Body of pancreas (tissue), 4 donors: ENCODE measurements around the gene APLF. TPM values are rescaled to one million over a fixed set of nuclear protein-coding genes. Genes with fewer than 3 reads are reported as not detected.
A peak's percentile ranks its signal among the peaks of the same experiment; 100 is the strongest.

ENCODE experiments used
- ATAC-seq: fragments of 150-250 bp; one replicate; pipeline ENCODE4 v1.9.1; 2016
- DNase-seq, 4 donors: peaks; one replicate each; pipeline ENCODE4 v3.0.0-alpha.2; 2019
- H3K27ac ChIP-seq, 4 donors: fragments of 200-600 bp; sonication (generic); 1 replicate in 3 of 4; 2 replicates in 1 of 4; pipeline versions ENCODE4 v1.5.1 to v1.6.1; 2016 to 2019; ENCODE audit warnings: mild to moderate bottlenecking in 1 of 4, mixed read lengths in 1 of 4, moderate library complexity in 1 of 4
- H3K27me3 ChIP-seq, 2 donors: fragments of 200-600 bp; sonication (generic); one replicate each; pipeline ENCODE4 v1.6.0; 2016; ENCODE audit warnings: mild to moderate bottlenecking in 1 of 2
- H3K36me3 ChIP-seq, 2 donors: fragments of 200-600 bp; sonication (generic); replicated peaks in 1 of 2; 2 replicates each; pipeline ENCODE4 v1.5.1; 2016; ENCODE audit warnings: low read depth in 2 of 2; ENCODE audit not compliant: insufficient read depth in 1 of 2
- H3K4me1 ChIP-seq: fragments of 200-600 bp; sonication (generic); one replicate; pipeline ENCODE4 v1.6.0; 2016
- H3K4me3 ChIP-seq, 2 donors: fragments of 200-600 bp; sonication (generic); 1 replicate in 1 of 2; 2 replicates in 1 of 2; pipeline ENCODE4 v1.5.1; 2016 to 2019
- H3K9me3 ChIP-seq, 3 donors: fragments of 200-600 bp; sonication (generic); 1 replicate in 2 of 3; 2 replicates in 1 of 3; pipeline ENCODE4 v1.5.1; 2016
- POLR2A ChIP-seq, 3 donors: fragments of 450-650 bp; IDR thresholded peaks; one replicate each; pipeline ENCODE4 v1.6.1; 2016; ENCODE audit warnings: antibody characterized with exemption in 3 of 3, mild to moderate bottlenecking in 2 of 3
- WGBS, 2 donors: methylation state at CpG; one replicate each; pipeline ENCODE4 v1.1.5; 2017; 5-methylcytosine and 5-hydroxymethylcytosine counted together
- intact Hi-C: fragments of 100-400 bp; cut with DNase I; formaldehyde crosslinking; loops from one replicate; pipeline ENCODE4 v1.15.1; 2023
- total RNA-seq, 2 donors: library from RNA; depleted of rRNA; stranded (reverse); fragments of >200 nt; gene quantifications; one replicate each; pipeline ENCODE4 v1.1.0, GENCODE V29; 2016
- TF ChIP-seq, protein P1 (sequence below), 7 experiments: fragments of 450-650 bp in 4 of 7; fragments of 200-600 bp in 3 of 7; sonication (generic) in 3 of 7; IDR thresholded peaks; one replicate each; pipeline ENCODE4 v1.5.1; 2016 to 2019; ENCODE audit warnings: antibody characterized with exemption in 7 of 7

APLF gene
- total RNA-seq, 2 donors from 2014 or later, result 3.9 to 4.0 TPM

DNA sequence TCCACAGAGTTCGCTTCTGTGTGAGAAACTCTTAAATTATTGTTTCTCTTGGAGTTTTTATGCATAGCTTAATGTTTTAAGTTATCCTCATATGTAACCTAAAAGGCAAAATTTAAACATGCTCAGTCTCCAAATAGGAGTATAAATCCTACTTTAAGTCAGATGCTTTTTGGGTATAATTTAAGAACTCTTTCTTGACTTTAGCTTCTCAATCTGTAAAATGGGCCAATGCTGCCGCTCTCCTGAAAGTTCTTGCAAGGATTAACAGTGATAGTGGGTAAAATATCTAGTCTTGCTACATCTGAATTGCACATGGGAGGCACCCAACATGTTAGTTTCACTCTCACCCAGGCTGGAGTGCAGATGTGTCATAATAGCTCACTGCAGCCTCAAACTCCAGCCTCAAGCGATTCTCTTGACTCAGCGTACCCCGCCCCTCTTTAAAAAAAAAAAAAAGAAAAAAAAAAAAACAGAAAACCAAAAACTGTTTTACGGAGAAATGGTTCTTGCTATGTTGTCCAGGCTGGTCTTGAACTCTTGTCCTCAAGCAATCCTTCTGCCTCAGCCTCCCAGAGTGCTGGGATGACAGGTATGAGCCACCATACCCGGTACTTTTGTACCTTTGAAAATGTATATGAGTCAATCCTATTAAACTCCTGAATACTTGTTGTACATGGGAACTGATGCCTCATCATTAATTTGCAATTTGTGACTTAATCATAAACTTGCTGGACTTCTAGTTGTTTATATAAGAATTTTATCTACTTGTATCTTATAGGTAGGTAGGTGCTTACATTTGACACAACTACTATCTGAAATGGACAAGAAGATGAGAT, 2.1 kb upstream of the APLF start:
- H3K36me3 ChIP-seq, result no peaks in the 10 kb centered on the region
- H3K4me1 ChIP-seq, result peaks cover 16% of the 10 kb centered on the region
- intact Hi-C loops, result loop anchor here (10.0 kb wide), 1 partner anchor 460 kb away; no protein-coding TSS in a partner anchor
- TF ChIP-seq, protein P1, sequence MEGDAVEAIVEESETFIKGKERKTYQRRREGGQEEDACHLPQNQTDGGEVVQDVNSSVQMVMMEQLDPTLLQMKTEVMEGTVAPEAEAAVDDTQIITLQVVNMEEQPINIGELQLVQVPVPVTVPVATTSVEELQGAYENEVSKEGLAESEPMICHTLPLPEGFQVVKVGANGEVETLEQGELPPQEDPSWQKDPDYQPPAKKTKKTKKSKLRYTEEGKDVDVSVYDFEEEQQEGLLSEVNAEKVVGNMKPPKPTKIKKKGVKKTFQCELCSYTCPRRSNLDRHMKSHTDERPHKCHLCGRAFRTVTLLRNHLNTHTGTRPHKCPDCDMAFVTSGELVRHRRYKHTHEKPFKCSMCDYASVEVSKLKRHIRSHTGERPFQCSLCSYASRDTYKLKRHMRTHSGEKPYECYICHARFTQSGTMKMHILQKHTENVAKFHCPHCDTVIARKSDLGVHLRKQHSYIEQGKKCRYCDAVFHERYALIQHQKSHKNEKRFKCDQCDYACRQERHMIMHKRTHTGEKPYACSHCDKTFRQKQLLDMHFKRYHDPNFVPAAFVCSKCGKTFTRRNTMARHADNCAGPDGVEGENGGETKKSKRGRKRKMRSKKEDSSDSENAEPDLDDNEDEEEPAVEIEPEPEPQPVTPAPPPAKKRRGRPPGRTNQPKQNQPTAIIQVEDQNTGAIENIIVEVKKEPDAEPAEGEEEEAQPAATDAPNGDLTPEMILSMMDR (IDR thresholded peaks at IDR 0.05), result no peak
- no peak for TF ChIP-seq POLR2A (IDR thresholded peaks at IDR 0.05)
- ATAC-seq (no peak), DNase-seq (no peak)
- H3K27ac ChIP-seq, result no peak overlapping the region
- H3K27me3 ChIP-seq, result no peaks in the 10 kb centered on the region
- 90 to 91% methylated on average over 7 of the region's 7 CpGs for WGBS, 2 donors
- no peaks in the 10 kb centered on the region for H3K9me3 ChIP-seq
- no peak overlapping the region for H3K4me3 ChIP-seq

DNA sequence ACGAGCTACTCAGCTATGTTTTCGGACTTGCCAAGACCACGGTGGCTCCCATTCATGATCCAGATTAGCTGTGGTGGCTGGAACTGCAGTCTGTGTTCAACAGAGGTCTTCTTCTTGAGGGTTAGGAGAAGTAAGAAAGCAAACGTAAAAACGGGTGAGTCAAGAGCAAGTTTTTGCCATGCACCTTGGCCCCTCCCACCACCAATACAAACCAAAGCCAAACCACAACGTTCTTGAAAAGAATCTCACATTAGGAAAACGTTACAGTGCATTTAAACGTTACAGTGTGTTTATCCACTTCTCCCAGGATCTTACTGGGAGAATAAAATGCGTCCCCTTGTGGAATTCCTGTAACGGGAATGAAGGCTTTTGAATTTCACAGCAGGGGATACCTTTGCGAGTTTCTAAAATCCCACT, 1.0 kb upstream of the APLF start:
- Histone ChIP-seq H3K27ac (peak overlapping the region in 3 of 4 donors; percentile 82 to 89 (median 85)), H3K9me3 (no peaks in the 10 kb centered on the region), H3K4me3 (peak overlapping the region; percentile 40 to 90), H3K27me3 (no peaks in the 10 kb centered on the region), H3K4me1 (peaks cover 16% of the 10 kb centered on the region), H3K36me3 (no peaks in the 10 kb centered on the region)
- intact Hi-C loops, result loop anchor here (10.0 kb wide), 1 partner anchor 458 kb away; no protein-coding TSS in a partner anchor
- TF ChIP-seq POLR2A (IDR thresholded peaks at IDR 0.05), result no peak
- TF ChIP-seq, protein P1 (IDR thresholded peaks at IDR 0.05), result peak in 2 of 7 experiments; percentile 10 to 20
- ATAC-seq (no peak), DNase-seq (peak in 2 of 4 donors; percentile 21 to 24)
- WGBS, 2 donors, result 2% methylated on average over 11 of the region's 11 CpGs

DNA sequence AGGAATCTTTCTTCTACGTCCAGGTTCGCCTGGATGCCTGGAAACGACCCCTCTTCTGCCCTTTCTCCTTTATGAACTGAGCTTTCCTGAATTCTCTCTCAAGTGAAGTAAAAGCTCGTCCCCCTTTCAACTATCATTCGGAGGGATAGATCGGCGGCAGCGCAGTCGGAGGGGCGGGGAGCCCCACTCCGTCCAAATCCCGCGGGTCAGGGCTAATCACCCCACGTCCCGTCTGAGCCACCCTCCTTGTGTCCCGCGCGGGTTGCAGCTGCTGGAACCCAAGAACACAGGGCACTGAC, 658 bp upstream of the APLF start:
- ATAC-seq (peak; percentile 7), DNase-seq (no peak)
- H3K4me3 ChIP-seq, result peak overlapping the region; percentile 40 to 90

DNA sequence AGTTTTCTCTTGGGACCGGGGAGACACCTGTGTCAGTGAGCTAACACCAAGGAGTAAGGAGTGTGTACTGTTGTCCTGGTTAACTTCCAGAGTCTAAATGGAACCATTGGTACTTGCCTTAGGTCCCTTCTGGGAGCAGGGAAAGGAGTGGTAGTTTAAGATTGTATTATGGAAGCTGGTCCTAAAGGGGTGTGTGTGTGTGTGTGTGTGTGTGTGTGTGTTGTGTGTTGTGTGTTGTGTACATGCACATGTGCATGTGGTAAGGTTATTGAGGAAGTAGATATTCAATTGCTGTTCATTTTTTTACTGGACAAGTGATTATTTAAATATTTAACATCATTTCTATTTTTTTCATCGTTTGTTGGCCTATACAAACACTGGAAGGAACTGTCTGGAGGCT, 1.4 kb downstream of the APLF start:
- Histone ChIP-seq H3K36me3 (no peaks in the 10 kb centered on the region), H3K4me3 (no peak overlapping the region), H3K27ac (no peak overlapping the region), H3K4me1 (peaks cover 16% of the 10 kb centered on the region), H3K27me3 (no peaks in the 10 kb centered on the region), H3K9me3 (no peaks in the 10 kb centered on the region)
- DNase-seq (no peak), ATAC-seq (no peak)
- intact Hi-C loops, result loop anchor here (10.0 kb wide), 1 partner anchor 456 kb away; no protein-coding TSS in a partner anchor
- WGBS, 2 donors, result 54 to 69% methylated on average over 2 of the region's 2 CpGs
- TF ChIP-seq, protein P1 (IDR thresholded peaks at IDR 0.05), result no peak
- TF ChIP-seq POLR2A (IDR thresholded peaks at IDR 0.05), result no peak

More for the DNA sequence above, 658 bp upstream of the APLF start:
- no peak for TF ChIP-seq POLR2A (IDR thresholded peaks at IDR 0.05)
- TF ChIP-seq, protein P1 (IDR thresholded peaks at IDR 0.05), result no peak
- Histone ChIP-seq H3K27ac (peak overlapping the region; percentile 64 to 89 (median 84)), H3K36me3 (no peaks in the 10 kb centered on the region), H3K4me1 (peaks cover 16% of the 10 kb centered on the region), H3K27me3 (no peaks in the 10 kb centered on the region), H3K9me3 (no peaks in the 10 kb centered on the region)
- 0% methylated on average over 4 to 18 of the region's 18 CpGs for WGBS, 2 donors
- intact Hi-C loops, result loop anchor here (10.0 kb wide), 1 partner anchor 458 kb away; no protein-coding TSS in a partner anchor
